K562 (cell line): ENCODE measurements around the gene FOXP3.

ENCODE experiments used
- ASH1L ChIP-seq: fragments of 450-650 bp; IDR thresholded peaks from 2 replicates; pipeline ENCODE4 v1.6.1; 2018; ENCODE audit warnings: borderline replicate concordance, mild to moderate bottlenecking, low read depth; ENCODE audit not compliant: partially characterized antibody
- CBX3 ChIP-seq, 2 experiments: IDR thresholded peaks; 1 replicate in 1 of 2; 2 replicates in 1 of 2; pipeline ENCODE4 v1.6.1; 2012; ENCODE audit warnings: inconsistent platforms in 2 of 2, low read length in 2 of 2, borderline replicate concordance in 1 of 2, control low read depth in 1 of 2
- E4F1 ChIP-seq: fragments of 250-450 bp; sonication (Bioruptor Pico); IDR thresholded peaks from 2 replicates; pipeline ENCODE4 v1.5.0; 2021; ENCODE audit warnings: mild to moderate bottlenecking, borderline replicate concordance
- EP300 ChIP-seq: IDR thresholded peaks from 2 replicates; pipeline ENCODE4 v1.6.1; 2012; ENCODE audit warnings: low read length, improper control_type of control experiment
- NFYB ChIP-seq: IDR thresholded peaks from 2 replicates; pipeline ENCODE4 v1.6.1; 2011; ENCODE audit warnings: mild to moderate bottlenecking, moderate library complexity; ENCODE audit not compliant: insufficient read length; ENCODE audit errors: extremely low read depth
- ZBTB34 ChIP-seq: fragments of 250-450 bp; sonication (Bioruptor Pico); IDR thresholded peaks from 2 replicates; pipeline ENCODE4 v1.8.0; 2021; ENCODE audit warnings: mild to moderate bottlenecking, moderate library complexity
- ZBTB8A ChIP-seq: fragments of 450-650 bp; IDR thresholded peaks from 2 replicates; pipeline ENCODE4 v1.6.1; 2018; ENCODE audit warnings: mild to moderate bottlenecking, moderate library complexity; ENCODE audit not compliant: partially characterized antibody

GRCh38 chrX:49256268-49256995 lies 8.1 kb downstream of the FOXP3 start:
- TF ChIP-seq CBX3 (IDR thresholded peaks at IDR 0.05; ENCODE audit: borderline replicate concordance in 1 of 2, low read length in 2 of 2): no peak
- no peak for TF ChIP-seq ASH1L
- TF ChIP-seq E4F1 (CRISPR knock-in tag): no peak
- TF ChIP-seq ZBTB34 (CRISPR knock-in tag): no peak
- no peak for TF ChIP-seq EP300
- TF ChIP-seq NFYB: no peak
- no peak for TF ChIP-seq ZBTB8A
